Esophagus squamous epithelium (tissue), 4 donors: ENCODE results near the gene DNAH8.

ENCODE experiments used
- CTCF ChIP-seq, 6 experiments: fragments of 450-650 bp in 4 of 6; fragments of 200-600 bp in 2 of 6; sonication (generic) in 2 of 6; IDR thresholded peaks; one replicate each; pipeline ENCODE4 v1.5.1; 2016 to 2019; ENCODE audit warnings: antibody characterized with exemption in 6 of 6, mild to moderate bottlenecking in 4 of 6, moderate library complexity in 4 of 6
- POLR2A ChIP-seq, 4 donors: fragments of 450-650 bp; IDR thresholded peaks; one replicate each; pipeline ENCODE4 v1.6.1; 2017; ENCODE audit warnings: antibody characterized with exemption in 4 of 4, mild to moderate bottlenecking in 4 of 4, moderate library complexity in 3 of 4

DNA sequence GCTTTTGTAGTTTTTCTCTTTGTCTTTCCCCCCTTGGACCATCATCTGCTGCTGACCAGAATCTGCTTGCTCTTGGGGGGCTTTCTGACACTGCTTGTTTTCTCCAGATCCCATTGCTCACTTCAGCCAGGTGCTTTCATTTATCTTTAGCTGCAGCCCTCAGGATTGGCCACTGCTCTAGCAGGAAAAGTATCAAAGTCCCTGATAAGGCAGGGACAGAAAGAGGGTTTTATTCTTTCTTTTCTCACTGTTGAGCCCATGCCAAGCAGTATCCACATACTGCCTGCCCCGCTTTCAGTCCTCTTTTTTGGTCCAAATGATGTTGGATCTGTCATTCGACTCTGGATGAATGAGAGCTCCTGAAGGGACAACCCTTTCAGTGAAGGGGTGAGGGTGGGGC, 141.4 kb downstream of the DNAH8 start:
- TF ChIP-seq CTCF (IDR thresholded peaks at IDR 0.05) (no peak), POLR2A (IDR thresholded peaks at IDR 0.05) (no peak)
